ENCODE measurements around the gene TMEM167B.

Gene TMEM167B

DNA sequence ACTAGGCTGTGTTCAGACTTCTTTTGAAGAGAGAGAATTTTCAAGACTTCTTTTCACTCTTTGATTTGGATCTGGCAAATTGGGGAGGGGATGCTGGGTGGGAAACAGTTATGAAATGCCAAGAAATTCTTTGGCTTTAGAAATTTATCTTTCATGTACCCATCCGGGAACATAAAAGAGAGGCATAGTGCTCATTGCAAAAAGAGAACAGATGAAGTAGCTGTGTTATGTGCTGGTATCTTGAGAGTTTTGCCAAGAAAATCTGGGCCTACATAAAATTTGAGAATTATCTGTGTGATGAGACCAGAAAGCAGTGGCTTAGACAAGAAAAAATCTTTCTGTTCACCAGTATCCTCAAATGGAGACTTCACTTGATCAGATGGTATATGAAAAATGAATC, 4.3 kb downstream of the TMEM167B start:
- no peak for DNase-seq
- H3K36me3 Mint-ChIP-seq (ENCODE audit: low read depth): peaks cover 68% of the 10 kb centered on the region
- peaks cover 38% of the 10 kb centered on the region for H3K4me1 Mint-ChIP-seq (ENCODE audit: low read depth)
- peak overlapping the region; percentile 79 for H3K27ac Mint-ChIP-seq
- H3K4me3 Mint-ChIP-seq: no peak overlapping the region
- no peaks in the 10 kb centered on the region for H3K9me3 Mint-ChIP-seq
- H3K27me3 Mint-ChIP-seq: no peaks in the 10 kb centered on the region

DNA sequence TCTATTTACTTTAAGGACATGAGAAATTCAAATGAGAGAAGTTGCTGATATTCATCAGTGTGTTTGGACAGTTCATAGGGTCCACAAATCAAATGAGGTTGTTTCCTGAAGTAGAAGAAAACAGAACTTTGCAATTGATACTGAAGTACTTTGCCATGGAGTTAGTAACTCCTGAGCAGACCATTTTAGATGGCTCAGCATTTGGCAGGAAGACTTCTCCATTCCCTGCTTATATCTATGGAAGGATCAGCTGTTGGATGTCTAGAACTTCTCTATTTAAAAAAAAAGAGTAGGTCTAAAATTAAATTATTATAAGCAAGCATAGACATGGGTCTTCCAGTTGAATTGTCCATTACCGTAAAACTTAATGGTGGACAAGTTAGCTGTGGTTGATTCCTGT, 5.1 kb downstream of the TMEM167B start:
- DNase-seq: no peak
- Mint-ChIP-seq H3K27ac (no peak overlapping the region), H3K4me1 (ENCODE audit: low read depth) (peaks cover 36% of the 10 kb centered on the region), H3K27me3 (no peaks in the 10 kb centered on the region), H3K4me3 (no peak overlapping the region), H3K36me3 (ENCODE audit: low read depth) (peaks cover 66% of the 10 kb centered on the region), H3K9me3 (no peaks in the 10 kb centered on the region)

DNA sequence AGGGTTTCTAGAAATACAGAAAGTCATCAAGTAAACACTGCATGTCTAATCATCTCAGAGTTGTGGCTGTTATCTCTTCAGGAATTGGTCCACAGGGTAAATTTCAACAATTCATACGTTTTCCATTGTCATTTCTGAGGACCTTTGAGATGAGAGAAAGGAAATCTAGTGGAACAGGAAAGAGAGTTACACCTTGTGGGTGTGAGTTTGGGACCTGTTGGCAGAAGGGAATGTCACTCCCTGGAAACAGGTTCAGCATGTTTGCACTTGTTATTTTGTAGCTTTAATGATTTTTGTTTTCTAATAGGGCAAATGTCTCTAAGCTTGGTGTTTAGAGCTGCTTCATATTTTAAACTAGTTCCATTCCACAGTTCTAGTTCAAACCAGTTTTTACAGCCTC, 5.6 kb downstream of the TMEM167B start:
- DNase-seq: no peak
- no peaks in the 10 kb centered on the region for H3K27me3 Mint-ChIP-seq
- H3K9me3 Mint-ChIP-seq: no peaks in the 10 kb centered on the region
- no peak overlapping the region for H3K4me3 Mint-ChIP-seq
- H3K36me3 Mint-ChIP-seq (ENCODE audit: low read depth): peaks cover 68% of the 10 kb centered on the region
- H3K4me1 Mint-ChIP-seq (ENCODE audit: low read depth): peaks cover 36% of the 10 kb centered on the region
- H3K27ac Mint-ChIP-seq: peak overlapping the region; percentile 29

DNA sequence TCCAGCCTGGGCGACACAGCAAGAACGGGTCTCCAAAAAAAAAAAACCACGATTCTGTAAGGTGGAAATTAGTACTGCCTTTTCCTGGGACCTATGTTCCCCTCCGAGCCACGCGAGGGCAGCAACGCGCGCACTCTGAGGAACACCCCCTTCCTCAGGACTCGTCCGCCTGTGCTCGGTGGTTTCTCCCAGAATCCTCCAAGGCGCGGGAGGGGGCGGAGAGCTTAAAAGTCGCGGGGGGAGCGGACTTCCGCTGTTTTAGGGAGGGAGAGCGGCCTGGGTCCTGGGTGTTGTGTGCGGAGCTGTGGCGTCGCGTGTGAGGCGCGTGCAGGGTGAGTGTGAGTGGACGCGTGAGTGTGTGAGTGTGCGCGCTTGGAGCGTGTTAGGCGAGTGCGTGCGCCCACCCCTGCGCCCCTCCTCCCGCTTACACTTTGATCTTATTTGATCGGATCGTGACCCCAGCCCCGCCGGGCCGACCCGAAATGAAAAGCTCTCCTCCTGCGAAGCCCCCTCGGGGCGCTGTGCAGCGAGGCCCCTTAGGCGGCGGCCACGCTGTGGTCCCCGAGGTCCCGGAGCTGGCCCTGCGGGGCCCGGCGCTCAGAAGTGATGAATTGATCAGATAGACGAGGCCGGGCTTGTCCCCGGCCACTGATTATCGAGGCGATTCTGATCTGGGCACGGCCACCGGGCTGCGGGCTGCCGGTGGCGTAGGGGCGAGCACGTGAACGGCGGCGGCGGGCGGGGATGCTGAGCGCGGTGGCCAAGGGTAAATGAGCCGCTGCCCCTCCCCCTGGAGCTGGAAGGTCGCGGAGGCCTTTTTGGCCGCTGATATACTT, 9.6 kb downstream of the TMEM167B start:
- Mint-ChIP-seq H3K27ac (peak overlapping the region; percentile 96), H3K27me3 (no peaks in the 10 kb centered on the region), H3K4me3 (peak overlapping the region; percentile 95), H3K4me1 (ENCODE audit: low read depth) (peaks cover 21% of the 10 kb centered on the region), H3K9me3 (no peaks in the 10 kb centered on the region), H3K36me3 (ENCODE audit: low read depth) (peaks cover 63% of the 10 kb centered on the region)
- DNase-seq: peak; percentile 97

DNA sequence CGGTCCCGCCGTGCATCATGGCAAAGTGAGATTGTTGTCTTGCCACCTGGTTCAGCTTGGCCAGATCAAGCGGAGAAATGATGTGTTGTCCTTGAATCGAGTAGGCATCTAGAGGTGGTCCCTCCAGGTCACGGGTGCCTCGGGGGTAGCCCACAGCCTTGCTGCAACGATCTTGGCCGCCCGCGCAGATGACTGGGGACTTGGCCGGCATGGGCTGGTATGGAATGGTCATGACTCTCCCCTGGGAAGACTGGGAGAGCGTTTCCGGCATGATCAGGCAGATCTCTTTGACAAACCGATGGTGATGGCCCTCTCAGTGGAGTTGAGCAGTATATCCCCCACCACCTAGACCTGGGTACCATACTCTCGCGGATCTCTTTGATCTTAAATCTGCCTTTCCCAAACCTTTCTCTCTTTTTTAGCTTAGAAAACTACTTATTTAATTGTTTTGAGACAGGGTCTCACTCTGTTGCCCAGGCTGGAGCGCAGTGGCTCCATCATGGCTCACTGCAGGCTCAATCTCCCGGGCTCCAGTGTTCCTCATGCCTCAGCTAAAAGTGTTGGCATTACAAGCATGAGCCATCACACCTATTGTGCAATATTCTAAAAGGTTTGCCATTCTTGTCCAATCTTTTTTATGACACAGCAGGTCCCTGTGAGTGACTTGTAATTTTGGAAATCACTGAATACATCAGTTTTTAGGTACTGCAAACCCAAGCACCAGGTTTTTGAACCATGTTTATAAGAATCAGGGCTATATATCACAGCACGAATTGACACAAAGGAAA, 14.0 kb downstream of the TMEM167B start:
- Mint-ChIP-seq H3K27ac (no peak overlapping the region), H3K27me3 (no peaks in the 10 kb centered on the region), H3K4me3 (no peak overlapping the region), H3K4me1 (ENCODE audit: low read depth) (peaks cover 17% of the 10 kb centered on the region), H3K36me3 (ENCODE audit: low read depth) (peaks cover 45% of the 10 kb centered on the region), H3K9me3 (no peaks in the 10 kb centered on the region)
- no peak for DNase-seq

DNA sequence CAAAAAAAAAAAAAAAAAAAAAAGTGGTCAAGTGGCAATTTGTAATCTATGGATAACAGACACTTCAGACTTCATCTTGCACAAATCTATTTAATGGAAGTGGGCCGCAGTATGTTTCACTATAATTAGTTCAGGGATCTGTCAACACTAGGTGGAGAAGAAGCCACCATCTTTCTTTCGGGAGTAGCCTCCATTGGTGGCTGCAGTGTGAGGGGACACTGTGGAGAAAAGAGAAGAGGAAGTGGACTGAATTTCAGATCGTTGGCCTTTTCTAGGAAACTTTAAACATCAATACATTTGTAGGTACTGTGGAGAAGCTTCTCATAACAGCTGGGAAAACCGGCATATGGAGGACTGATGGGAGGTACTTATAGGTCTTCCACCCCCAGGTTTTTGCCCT, 15.3 kb downstream of the TMEM167B start:
- Mint-ChIP-seq H3K36me3 (ENCODE audit: low read depth) (peaks cover 36% of the 10 kb centered on the region), H3K27me3 (no peaks in the 10 kb centered on the region), H3K9me3 (no peaks in the 10 kb centered on the region), H3K4me3 (no peak overlapping the region), H3K4me1 (ENCODE audit: low read depth) (peaks cover 21% of the 10 kb centered on the region), H3K27ac (no peak overlapping the region)
- no peak for DNase-seq

DNA sequence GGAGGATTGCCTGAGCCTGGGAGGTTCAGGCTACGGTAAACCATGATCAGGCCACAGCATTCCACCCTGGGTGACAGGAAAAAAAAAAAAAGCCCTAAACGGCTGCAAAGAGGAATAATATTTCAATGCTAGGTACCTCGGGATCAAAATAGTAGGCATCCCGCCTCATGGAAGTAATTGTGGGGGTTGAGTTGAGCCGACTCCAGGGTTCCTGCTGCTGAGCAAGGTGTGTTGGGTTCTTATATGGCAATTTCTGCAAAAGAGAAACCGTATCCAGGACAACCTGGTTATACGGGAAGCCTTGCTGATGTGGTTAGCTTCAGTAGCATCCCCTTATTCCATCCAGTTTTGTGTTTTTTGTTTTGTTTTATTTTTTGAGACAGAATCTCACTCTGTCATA, 17.2 kb downstream of the TMEM167B start:
- H3K4me1 Mint-ChIP-seq (ENCODE audit: low read depth): peaks cover 23% of the 10 kb centered on the region
- H3K36me3 Mint-ChIP-seq (ENCODE audit: low read depth): peaks cover 17% of the 10 kb centered on the region
- no peak overlapping the region for H3K27ac Mint-ChIP-seq
- H3K27me3 Mint-ChIP-seq: no peaks in the 10 kb centered on the region
- H3K4me3 Mint-ChIP-seq: no peak overlapping the region
- no peak for DNase-seq
- no peaks in the 10 kb centered on the region for H3K9me3 Mint-ChIP-seq

DNA sequence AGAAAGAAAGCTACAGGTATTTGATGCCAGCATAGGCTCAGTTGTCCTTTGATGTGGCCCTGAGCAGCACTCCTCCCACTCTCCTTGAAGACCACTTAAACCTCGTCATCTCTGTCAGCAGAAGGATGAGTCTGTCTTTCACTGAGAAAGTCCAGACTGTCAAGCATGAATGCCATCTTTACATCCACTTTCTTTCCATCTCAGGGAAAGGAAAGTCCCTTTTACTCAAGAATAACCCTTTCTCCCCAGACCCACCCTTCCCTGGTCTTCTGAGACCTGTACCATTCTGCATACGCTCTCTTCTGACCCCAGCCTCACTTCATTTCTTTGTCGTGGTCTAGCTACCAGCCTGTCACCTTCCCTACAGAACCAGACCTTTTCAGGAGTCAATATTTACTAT, 19.3 kb downstream of the TMEM167B start:
- Mint-ChIP-seq H3K9me3 (no peaks in the 10 kb centered on the region), H3K27me3 (peaks cover 2% of the 10 kb centered on the region), H3K27ac (no peak overlapping the region), H3K36me3 (ENCODE audit: low read depth) (peaks cover under 1% of the 10 kb centered on the region), H3K4me3 (no peak overlapping the region), H3K4me1 (ENCODE audit: low read depth) (peaks cover 35% of the 10 kb centered on the region)
- no peak for DNase-seq

DNA sequence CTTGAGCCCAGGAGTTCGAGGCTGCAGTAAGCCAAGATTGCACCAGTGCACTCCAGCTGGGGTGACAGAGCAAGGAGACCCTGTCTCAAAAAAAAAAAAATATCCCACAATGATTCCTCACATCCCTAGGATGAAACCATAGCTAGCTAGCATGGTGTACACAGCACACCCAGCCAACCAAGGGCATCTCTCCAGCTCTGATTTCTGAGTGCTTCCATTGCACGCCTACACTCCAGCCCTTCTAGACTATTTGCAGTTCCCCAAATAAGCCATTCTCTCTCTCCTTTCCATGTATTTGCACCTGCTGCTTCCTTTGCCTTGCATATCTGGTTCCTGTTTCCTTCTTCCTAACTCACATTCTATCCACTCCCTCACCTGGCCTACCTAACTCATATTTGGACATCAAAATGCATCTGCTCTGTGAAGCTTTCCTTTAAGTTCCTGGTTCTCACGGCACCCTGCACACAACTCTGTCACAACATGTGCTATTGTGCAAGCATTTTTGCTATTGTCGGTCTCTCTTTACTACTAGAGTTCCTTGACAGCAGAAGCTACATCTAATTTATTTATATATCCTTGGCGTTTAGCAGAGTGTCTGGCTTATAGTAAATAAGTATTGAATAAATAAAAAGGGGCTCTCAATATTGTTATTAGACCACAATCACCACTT, 21.0 kb downstream of the TMEM167B start:
- no peaks in the 10 kb centered on the region for H3K9me3 Mint-ChIP-seq
- no peak for DNase-seq
- peaks cover 47% of the 10 kb centered on the region for H3K4me1 Mint-ChIP-seq (ENCODE audit: low read depth)
- no peak overlapping the region for H3K4me3 Mint-ChIP-seq
- no peaks in the 10 kb centered on the region for H3K36me3 Mint-ChIP-seq (ENCODE audit: low read depth)
- peaks cover 2% of the 10 kb centered on the region for H3K27me3 Mint-ChIP-seq
- H3K27ac Mint-ChIP-seq: no peak overlapping the region

DNA sequence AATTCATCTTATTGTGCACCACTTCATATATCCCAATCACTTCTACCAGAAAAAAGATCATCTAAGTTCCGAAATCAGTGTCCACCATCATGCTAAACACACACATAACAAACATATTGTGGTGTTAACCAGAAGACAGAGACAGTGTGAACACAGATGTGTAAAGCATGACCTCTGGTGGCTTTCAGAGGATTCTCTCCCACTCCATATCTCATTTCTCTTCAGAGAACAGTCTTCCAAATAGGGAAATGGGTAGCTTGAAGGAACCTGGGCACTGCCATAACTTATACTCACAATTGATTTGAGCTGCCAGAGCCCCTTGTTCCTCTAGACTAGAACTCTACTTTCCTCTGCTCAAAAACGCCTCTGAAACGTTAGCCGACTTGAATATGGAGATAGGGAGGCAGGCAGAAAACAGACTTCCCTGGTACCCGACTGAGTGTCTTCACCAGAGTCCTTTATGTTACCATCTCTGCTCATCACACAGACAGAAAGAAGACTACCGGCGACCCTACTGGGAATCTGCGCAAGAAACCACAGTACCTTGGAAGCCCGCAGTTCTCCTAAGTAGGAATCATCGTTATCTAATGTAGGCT, 21.6 kb downstream of the TMEM167B start:
- no peak overlapping the region for H3K27ac Mint-ChIP-seq
- no peaks in the 10 kb centered on the region for H3K36me3 Mint-ChIP-seq (ENCODE audit: low read depth)
- H3K4me3 Mint-ChIP-seq: peak overlapping the region; percentile 81
- DNase-seq: no peak
- H3K4me1 Mint-ChIP-seq (ENCODE audit: low read depth): peaks cover 51% of the 10 kb centered on the region
- H3K9me3 Mint-ChIP-seq: no peaks in the 10 kb centered on the region
- peaks cover 2% of the 10 kb centered on the region for H3K27me3 Mint-ChIP-seq

DNA sequence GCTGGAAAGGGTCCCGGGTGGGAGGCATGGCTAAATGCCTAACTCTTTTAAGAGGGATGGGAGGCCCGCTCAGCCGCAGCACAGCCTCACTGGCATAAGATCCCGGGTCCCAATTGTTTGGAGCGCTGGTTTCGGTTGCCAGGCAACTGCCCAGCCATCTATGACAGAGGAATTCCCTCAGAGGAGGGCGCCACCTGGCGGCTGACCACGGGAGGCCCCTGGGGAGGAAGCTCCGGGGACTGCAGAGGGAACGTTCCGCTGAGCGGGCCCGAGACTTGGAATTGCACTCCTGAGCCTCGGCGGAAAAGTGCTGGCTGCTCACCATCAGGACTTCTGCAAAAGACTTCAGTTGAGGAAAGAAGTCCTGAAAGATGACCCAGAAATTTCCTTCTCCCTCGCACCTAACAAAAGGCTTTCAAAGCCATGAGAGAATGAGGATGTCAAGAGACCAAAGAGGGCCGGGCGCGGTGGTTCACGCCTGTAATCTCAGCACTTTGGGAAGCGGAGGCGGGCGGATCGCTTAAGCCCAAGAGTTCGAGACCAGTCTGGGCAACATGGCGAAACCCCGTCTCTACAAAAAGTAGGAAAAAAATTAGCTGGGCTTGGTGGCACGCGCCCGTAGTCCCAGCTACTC, 22.2 kb downstream of the TMEM167B start:
- DNase-seq: peak; percentile 91
- H3K4me3 Mint-ChIP-seq: peak overlapping the region; percentile 81

DNA sequence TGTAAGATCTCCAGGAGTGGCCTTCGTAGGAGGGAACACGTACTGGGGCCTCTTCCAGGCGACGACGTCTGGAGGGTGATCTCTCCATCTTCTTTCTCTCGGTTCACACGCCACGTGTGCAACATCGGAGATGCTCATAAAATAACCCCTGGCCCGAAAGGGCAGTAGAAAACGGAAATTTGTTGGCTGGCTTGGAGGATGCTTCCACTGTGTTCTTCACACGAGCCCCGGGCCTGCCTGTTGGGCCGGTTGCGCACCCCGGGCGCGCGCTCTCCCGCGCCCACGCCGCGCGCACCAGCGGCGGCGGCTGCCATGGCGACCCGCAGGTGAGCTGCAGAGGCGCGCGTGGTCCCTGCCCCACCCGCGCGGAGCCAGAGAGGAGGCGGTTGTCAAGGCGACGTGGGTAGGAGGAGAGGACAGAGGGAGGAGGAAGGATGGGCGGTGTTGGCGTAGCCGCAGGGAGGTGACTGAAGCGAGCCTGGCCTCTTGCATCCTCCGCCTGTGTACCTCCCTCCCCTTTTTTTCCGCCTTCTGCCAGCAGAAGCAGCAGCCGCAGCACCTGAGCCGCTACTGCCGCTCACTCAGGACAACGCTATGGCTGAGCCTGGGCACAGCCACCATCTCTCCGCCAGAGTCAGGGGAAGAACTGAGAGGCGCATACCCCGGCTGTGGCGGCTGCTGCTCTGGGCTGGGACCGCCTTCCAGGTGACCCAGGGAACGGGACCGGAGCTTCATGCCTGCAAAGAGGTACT, 23.2 kb downstream of the TMEM167B start, which contains the start of gene ELAPOR1:
ELAPOR1 (plus strand) TSS at position 526 of the 752 bp plus-strand sequence; CDS start at position 595, 69 bp downstream.
- DNase-seq: peak; percentile 83
- Mint-ChIP-seq H3K27ac (peak within 1 kb of the TSS; percentile 67), H3K4me3 (peak within 1 kb of the TSS; percentile 81), H3K27me3 (peaks cover 2% of the 10 kb centered on the region), H3K4me1 (ENCODE audit: low read depth) (peaks cover 53% of the 10 kb centered on the region), H3K9me3 (no peaks in the 10 kb centered on the region), H3K36me3 (ENCODE audit: low read depth) (no peaks in the 10 kb centered on the region)

More for the DNA sequence above, 22.2 kb downstream of the TMEM167B start:
- H3K9me3 Mint-ChIP-seq: no peaks in the 10 kb centered on the region
- H3K27ac Mint-ChIP-seq: peak overlapping the region; percentile 65
- peaks cover 53% of the 10 kb centered on the region for H3K4me1 Mint-ChIP-seq (ENCODE audit: low read depth)
- no peaks in the 10 kb centered on the region for H3K36me3 Mint-ChIP-seq (ENCODE audit: low read depth)
- peaks cover 2% of the 10 kb centered on the region for H3K27me3 Mint-ChIP-seq

DNA sequence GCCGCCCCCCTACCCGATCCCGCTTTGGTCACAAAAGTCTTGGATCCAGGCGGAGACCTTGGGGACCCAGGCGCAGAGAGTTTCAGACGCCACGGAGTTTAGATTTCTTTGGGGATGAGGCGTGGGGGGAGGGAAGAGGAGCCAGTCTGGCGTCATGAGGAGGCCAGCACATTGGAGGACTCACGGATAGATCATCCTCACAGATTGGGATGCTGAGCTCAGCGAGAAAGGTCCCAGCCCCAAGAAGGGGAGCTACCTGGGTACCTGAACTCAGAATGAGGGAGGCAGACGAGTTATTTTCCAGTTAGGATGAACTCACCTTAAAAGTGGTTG, 23.7 kb downstream of the TMEM167B start:
- H3K4me1 Mint-ChIP-seq (ENCODE audit: low read depth): peaks cover 53% of the 10 kb centered on the region
- peaks cover 2% of the 10 kb centered on the region for H3K27me3 Mint-ChIP-seq
- H3K27ac Mint-ChIP-seq: peak overlapping the region; percentile 67
- no peak for DNase-seq
- peak overlapping the region; percentile 81 for H3K4me3 Mint-ChIP-seq
- no peaks in the 10 kb centered on the region for H3K36me3 Mint-ChIP-seq (ENCODE audit: low read depth)
- H3K9me3 Mint-ChIP-seq: no peaks in the 10 kb centered on the region

All from activated T-cell treated with anti-CD3 and anti-CD28 coated beads, Interleukin-2, amount 50 U/mL, for 24 hours (primary cell).